Measurements from ENCODE around the gene SLIT3.
"Not testable (repeated sequence)": the region's sequence is repeated elsewhere in the genome, so short reads cannot be mapped to it uniquely, and the experiment has no call there.

SLIT3 gene

DNA sequence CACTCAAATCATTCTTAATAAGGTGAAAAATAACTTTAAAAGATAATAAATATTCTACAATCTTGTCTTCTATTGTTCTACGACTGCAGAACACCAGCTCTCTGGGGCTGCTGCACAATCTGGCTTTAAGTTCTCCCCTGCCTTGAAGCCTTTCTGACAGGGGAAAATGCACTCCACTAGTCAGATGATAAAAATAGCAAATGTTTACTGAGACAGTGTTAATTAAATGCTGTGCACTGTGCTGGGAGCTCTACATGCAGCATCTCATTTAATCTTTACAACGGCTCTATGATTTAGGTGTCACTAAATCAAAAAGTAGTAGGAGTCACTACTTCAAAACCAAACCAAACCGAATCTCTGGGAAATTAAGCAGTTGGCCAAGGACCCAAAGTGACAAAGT lies 132.7 kb downstream of the SLIT3 start:
- DNase-seq, result no peak

GRCh38 chr5:169166078-169166477 lies 134.9 kb downstream of the SLIT3 start:
- no peak for DNase-seq

GRCh38 chr5:169165052-169165451 lies 135.9 kb downstream of the SLIT3 start:
- no peak for DNase-seq

GRCh38 chr5:169164481-169164925 lies 136.4 kb downstream of the SLIT3 start:
- no peak for DNase-seq

- DNase-seq, result peak; percentile 31
Observed at GRCh38 chr5:169162407-169162806, 138.5 kb downstream of the SLIT3 start.

- DNase-seq, result peak; percentile 67
Observed at GRCh38 chr5:169161022-169161680, 139.8 kb downstream of the SLIT3 start.

DNA sequence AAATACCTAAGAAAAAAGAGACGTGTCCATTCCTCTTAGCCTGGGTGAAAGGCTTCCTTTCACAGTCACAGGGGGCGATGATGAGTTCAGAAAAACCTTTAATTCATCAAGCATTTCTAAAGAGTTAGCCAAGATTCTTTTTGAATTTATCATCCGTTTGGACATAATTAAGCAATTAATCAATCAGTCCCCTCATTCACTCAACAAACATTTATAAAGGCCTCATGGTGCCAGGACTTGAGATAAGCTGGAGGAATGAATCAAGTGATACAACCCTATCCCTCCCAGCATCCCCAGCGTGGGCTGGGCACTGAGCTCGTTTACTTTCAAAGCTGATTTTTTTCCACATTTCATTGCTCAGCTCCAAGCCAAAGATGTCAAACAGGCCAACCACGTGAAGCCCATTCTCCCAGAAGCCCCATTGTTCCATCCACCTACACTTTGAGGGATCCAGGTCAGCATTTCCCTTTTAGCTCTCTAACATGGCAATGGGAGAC lies 140.5 kb downstream of the SLIT3 start:
- DNase-seq, result peak; percentile 15

DNA sequence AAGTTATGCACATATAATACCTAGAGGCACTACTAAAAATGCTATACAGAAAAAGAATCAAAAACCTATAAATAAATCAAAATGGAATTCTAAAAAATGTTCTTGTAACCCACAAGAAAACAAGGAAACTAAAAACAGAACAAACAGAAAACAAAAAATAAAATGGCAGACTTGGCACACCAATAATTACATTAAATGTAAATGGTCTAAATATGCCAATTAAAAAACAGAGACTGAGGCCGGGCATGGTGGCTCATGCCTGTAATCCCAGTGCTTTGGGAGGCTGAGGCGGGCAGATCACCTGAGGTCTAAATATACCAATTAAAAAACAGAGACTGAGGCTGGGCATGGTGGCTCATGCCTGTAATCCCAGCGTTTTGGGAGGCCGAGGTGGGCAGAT lies 142.2 kb downstream of the SLIT3 start:
- peak; percentile 5 for DNase-seq

DNA sequence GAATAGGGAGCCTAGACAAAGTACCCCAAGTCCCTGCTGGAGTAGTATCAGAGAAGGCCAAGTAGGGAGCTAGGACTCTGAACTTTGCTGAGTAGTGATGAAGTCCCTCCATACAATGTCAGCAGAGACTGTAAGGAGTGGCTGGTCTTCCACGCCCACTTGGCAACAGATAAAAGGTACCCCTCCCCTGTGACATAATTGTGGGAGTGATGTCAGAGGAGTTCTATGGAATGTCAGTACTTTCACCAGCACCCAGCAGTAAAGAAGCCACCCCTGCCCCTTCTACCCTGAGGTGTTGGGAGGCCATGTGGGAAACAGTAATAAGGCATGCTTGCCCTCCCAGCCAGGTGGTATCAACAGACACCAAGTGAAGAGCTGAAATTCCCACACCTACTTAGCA lies 143.9 kb downstream of the SLIT3 start:
- no peak for DNase-seq

GRCh38 chr5:169154679-169155078 lies 146.3 kb downstream of the SLIT3 start:
- no peak for DNase-seq

DNA sequence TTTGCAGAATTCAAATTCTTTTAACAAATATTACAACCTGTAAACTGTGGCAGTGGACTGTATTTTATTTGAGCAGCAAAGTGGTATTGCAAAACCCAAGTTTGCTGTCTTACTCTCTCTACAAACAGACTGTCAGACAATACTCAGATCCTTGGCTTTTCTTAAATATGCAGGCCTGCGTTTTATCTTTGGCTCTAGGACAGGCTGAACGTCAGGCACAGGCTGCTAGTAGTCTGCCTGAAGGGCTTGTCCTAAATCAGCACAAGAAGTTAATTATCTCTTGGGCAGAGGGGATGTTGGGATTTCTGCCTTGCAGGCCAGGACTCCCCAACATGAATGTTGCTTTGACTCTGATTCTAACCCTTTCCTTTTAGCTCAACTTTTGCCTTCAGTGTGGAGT lies 147.5 kb downstream of the SLIT3 start:
- DNase-seq, result no peak

GRCh38 chr5:169152946-169153345 lies 148.0 kb downstream of the SLIT3 start:
- DNase-seq, result no peak

- DNase-seq, result no peak
Observed at GRCh38 chr5:169152453-169152852, 148.5 kb downstream of the SLIT3 start.

- no peak for DNase-seq
Observed at GRCh38 chr5:169151051-169151805, 149.7 kb downstream of the SLIT3 start.

DNA sequence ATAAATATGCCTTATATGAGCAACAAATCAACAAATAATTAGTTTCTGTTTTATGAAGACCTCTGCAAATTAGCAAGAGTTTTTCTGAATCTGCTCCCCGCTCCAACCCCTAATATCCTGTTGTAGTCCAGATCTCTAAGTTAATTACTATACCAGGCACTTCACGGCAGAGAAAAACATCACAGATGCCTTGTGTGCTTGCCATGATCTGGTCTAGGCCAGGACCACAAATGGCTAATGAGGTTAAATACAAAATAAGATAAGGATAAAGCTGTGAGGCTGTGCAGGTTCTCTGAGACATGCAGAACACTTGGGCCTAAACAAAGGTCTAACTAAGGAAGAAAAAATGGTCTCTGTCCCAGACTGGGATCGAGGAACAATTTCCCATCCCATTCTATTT lies 150.8 kb downstream of the SLIT3 start:
- no peak for DNase-seq

DNA sequence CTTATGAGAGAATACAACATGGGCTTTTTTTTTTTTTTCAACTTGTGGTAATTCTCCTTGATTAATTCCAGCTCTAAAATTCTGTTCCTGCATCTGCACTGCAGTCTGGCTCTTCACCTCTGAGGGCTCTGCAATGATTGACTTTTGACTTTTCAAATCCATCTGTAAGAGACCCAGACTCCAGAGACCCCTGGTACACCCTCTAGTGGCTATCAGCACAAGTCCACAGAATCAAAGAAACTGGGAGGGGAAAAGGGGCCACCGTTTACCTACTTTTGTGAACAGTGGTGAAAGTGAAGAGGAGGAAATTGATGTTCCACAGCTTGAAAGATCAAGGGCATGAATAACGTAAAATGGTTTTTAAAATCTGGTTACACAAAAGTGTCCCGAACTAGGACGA lies 151.6 kb downstream of the SLIT3 start:
- DNase-seq, result no peak

GRCh38 chr5:169148138-169148740 lies 152.7 kb downstream of the SLIT3 start:
- no peak for DNase-seq

GRCh38 chr5:169147534-169147933 lies 153.4 kb downstream of the SLIT3 start:
- DNase-seq, result no peak

DNA sequence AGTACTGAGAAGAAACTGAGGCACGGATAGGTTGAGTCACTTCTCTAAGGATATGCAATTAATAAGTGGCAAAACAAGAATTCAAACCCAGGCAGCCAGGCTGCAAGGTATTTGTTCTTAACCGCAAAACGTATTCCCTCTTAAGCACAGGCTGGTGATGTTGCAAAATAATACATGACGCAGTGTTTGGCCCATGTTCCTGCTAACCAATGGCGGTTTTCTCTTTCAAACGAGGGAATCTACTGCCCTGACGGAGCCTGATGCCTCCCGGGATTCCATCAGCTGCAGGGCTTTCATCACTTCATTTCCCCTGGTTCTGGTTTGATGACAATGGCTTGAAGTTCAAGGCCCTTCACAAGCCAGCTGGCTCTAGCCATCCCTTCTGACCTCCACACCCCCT lies 154.8 kb downstream of the SLIT3 start:
- no peak for DNase-seq

DNA sequence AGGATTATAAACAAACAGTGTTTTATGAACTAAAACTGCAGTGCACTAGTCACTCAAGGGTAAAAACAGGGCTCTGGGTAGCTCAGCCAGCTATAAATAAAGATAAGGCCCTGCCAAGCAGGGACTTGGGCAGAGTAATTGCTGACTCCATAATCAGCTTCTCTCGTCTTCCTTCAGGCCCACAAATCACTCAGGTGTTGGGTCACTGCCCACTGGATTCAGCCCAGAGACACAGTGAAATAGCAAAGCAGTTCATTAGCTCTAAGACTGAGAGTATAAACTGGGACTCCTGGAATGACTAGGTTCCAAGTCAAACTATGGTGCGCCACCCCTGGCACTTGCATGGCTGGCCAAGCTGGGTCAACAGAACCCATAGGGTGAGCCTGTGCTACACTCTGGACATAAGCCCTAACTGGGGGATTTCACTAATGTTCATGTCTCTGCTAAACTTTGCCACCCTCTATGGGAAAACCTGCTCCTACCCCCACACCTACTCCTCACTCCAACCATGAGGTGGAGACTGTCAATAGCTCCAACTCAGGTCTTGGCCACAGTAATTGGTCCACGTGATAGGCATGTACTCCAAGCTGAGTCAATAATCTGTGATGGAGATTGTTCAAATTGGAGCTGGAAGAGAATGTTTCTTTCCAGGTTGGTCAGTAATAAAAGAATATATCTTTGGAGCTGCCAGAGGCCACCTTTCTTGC lies 158.5 kb downstream of the SLIT3 start:
- no peak for DNase-seq

- not testable (repeated sequence) for DNase-seq
Observed at GRCh38 chr5:169140215-169140614, 160.7 kb downstream of the SLIT3 start.

DNA sequence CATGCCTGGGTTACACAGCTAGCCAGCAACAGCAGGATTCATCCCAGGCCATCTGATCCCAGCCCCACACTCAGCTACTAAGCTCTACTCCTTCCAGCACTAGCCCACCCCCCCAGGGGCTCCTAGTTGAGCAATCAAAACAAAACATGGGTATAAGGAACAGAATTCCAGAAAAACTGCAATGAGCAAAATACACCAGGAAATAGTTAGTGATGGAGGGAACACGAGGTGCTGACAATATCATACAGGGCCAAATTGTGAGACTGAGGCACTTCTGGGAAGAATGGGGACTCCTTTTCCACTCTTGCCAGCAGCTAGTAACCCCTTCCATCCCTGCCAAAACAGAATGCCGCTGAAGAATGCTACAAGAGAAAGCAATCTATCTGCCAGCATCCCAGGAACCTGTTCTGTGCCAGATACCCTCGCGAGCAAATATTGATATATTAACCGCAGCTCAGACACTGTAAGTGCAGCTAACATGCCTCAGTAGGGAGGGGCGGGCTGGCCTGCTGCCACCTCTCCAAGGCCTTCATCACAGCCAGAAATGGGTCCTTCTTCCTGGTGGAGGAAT lies 161.4 kb downstream of the SLIT3 start:
- DNase-seq, result no peak

- no peak for DNase-seq
Observed at GRCh38 chr5:169133531-169133930, 167.4 kb downstream of the SLIT3 start.

All from right forelimb (tissue), 1 donor.